ENCODE data around the gene MCF2L. TPM values are rescaled to one million over a fixed set of nuclear protein-coding genes. Genes with fewer than 3 reads are reported as not detected.

Gene MCF2L
- total RNA-seq, 1 experiment from 2014 or later, result not detected

DNA sequence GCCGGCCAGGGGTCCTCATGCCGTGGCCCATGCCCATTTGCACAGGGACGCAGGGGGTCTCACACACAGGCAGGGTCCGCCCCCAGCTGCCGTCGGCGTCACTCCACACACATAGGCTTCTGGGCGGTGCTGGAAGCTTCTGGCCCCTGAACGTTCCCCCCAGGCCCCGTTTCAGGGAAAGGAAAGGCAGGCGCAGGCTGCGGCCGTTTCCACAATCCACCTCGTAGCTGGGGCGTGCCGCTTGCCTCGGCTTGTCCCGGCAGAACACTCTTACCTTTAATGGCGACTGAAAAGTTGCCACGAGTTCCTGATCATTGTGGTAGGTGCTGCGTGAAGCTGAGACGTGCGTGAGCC lies 53.4 kb downstream of the MCF2L start:
- no peak for DNase-seq (ENCODE audit: unreplicated experiment)
- POLR2A ChIA-PET, result no interaction called here
- Mint-ChIP-seq H3K27me3 (ENCODE audit: insufficient read depth, unreplicated experiment) (peaks cover 26% of the 10 kb centered on the region), H3K36me3 (ENCODE audit: insufficient read depth, unreplicated experiment) (no peaks in the 10 kb centered on the region), H3K27ac (ENCODE audit: low read depth, unreplicated experiment) (no peak overlapping the region), H3K9me3 (ENCODE audit: unreplicated experiment) (no peaks in the 10 kb centered on the region), H3K4me3 (ENCODE audit: unreplicated experiment) (no peak overlapping the region), H3K4me1 (ENCODE audit: insufficient read depth, unreplicated experiment) (no peaks in the 10 kb centered on the region)
- intact Hi-C loops (cut with micrococcal nuclease), result no loop called here
- CTCF ChIA-PET, result interaction anchor here (1.2 kb wide), 1 partner anchor 9 kb away, joined by 3 read pairs; no protein-coding TSS in a partner anchor
- TF ChIP-seq CTCF (IDR thresholded peaks at IDR 0.05; ENCODE audit: unreplicated experiment), result no peak
- no TSS peak for BruUV-seq (replicated peaks)

- H3K4me1 Mint-ChIP-seq (ENCODE audit: insufficient read depth, unreplicated experiment), result no peaks in the 10 kb centered on the region
- ChIA-PET CTCF (interaction anchor here (0.6 to 1.2 kb wide), 2 partner anchors 8 to 80 kb away, joined by 3 read pairs; no protein-coding TSS in a partner anchor), POLR2A (no interaction called here)
- no peaks in the 10 kb centered on the region for H3K36me3 Mint-ChIP-seq (ENCODE audit: insufficient read depth, unreplicated experiment)
- no TSS peak for BruUV-seq (replicated peaks)
- TF ChIP-seq CTCF (IDR thresholded peaks at IDR 0.05; ENCODE audit: unreplicated experiment), result no peak
- H3K9me3 Mint-ChIP-seq (ENCODE audit: unreplicated experiment), result no peaks in the 10 kb centered on the region
- H3K27ac Mint-ChIP-seq (ENCODE audit: low read depth, unreplicated experiment), result no peak overlapping the region
- H3K27me3 Mint-ChIP-seq (ENCODE audit: insufficient read depth, unreplicated experiment), result peaks cover 32% of the 10 kb centered on the region
- no peak overlapping the region for H3K4me3 Mint-ChIP-seq (ENCODE audit: unreplicated experiment)
- DNase-seq (ENCODE audit: unreplicated experiment), result no peak
- intact Hi-C loops (cut with micrococcal nuclease), result no loop called here
These were observed 53.9 kb downstream of the MCF2L start for GRCh38 chr13:113022745-113023574.

GRCh38 chr13:113023694-113024430 lies 54.8 kb downstream of the MCF2L start:
- no peak overlapping the region for H3K27ac Mint-ChIP-seq (ENCODE audit: low read depth, unreplicated experiment)
- POLR2A ChIA-PET, result no interaction called here

More at GRCh38 chr13:113023694-113024430, 54.8 kb downstream of the MCF2L start:
- Mint-ChIP-seq H3K4me1 (ENCODE audit: insufficient read depth, unreplicated experiment) (no peaks in the 10 kb centered on the region), H3K27me3 (ENCODE audit: insufficient read depth, unreplicated experiment) (peaks cover 41% of the 10 kb centered on the region), H3K9me3 (ENCODE audit: unreplicated experiment) (no peaks in the 10 kb centered on the region), H3K36me3 (ENCODE audit: insufficient read depth, unreplicated experiment) (no peaks in the 10 kb centered on the region), H3K4me3 (ENCODE audit: unreplicated experiment) (no peak overlapping the region)
- TF ChIP-seq CTCF (IDR thresholded peaks at IDR 0.05; ENCODE audit: unreplicated experiment), result no peak
- intact Hi-C loops (cut with micrococcal nuclease), result no loop called here
- DNase-seq (ENCODE audit: unreplicated experiment), result no peak
- no TSS peak for BruUV-seq (replicated peaks)
- CTCF ChIA-PET, result interaction anchor here (0.6 to 0.7 kb wide), 2 partner anchors 81 to 102 kb away, joined by 3 read pairs; no protein-coding TSS in a partner anchor
